Measurements from ENCODE around the gene TARS3.

Gene TARS3

GRCh38 chr15:101619615-101619865 lies 104.7 kb downstream of the TARS3 start:
- DNase-seq = no peak

GRCh38 chr15:101618851-101619614 lies 105.2 kb downstream of the TARS3 start:
- no peak for DNase-seq

GRCh38 chr15:101618076-101618475 lies 106.2 kb downstream of the TARS3 start:
- no peak for DNase-seq

GRCh38 chr15:101617390-101617965 lies 106.8 kb downstream of the TARS3 start:
- DNase-seq = no peak

- DNase-seq = no peak
These were observed 108.1 kb downstream of the TARS3 start for GRCh38 chr15:101615986-101616848.

GRCh38 chr15:101615414-101615985 lies 108.8 kb downstream of the TARS3 start:
- DNase-seq = no peak

- DNase-seq = no peak
These were observed 109.5 kb downstream of the TARS3 start for GRCh38 chr15:101614761-101615160.

- no peak for DNase-seq
These were observed 110.2 kb downstream of the TARS3 start for GRCh38 chr15:101614001-101614585.

- DNase-seq = no peak
These were observed 110.9 kb downstream of the TARS3 start for GRCh38 chr15:101613130-101614000.

- no peak for DNase-seq
These were observed 111.6 kb downstream of the TARS3 start for GRCh38 chr15:101612676-101613075.

GRCh38 chr15:101611580-101612299 lies 112.5 kb downstream of the TARS3 start:
- DNase-seq = no peak

- DNase-seq = no peak
These were observed 113.3 kb downstream of the TARS3 start for GRCh38 chr15:101611007-101611406.

- no peak for DNase-seq
These were observed 113.7 kb downstream of the TARS3 start for GRCh38 chr15:101610611-101611000.

GRCh38 chr15:101609742-101610610 lies 114.3 kb downstream of the TARS3 start:
- DNase-seq = no peak

- no peak for DNase-seq
These were observed 116.1 kb downstream of the TARS3 start for GRCh38 chr15:101608201-101608600.

- no peak for DNase-seq
These were observed 117.2 kb downstream of the TARS3 start for GRCh38 chr15:101607108-101607507.

GRCh38 chr15:101604124-101604874 lies 120.0 kb downstream of the TARS3 start:
- no peak for DNase-seq

Measured in NCI-H2029 (cell line).